Tibial nerve (tissue), 4 donors: ENCODE measurements around the gene ZFR. TPM values are rescaled to one million over a fixed set of nuclear protein-coding genes. Genes with fewer than 3 reads are reported as not detected.

Experiments
- small RNA-seq: library from RNA; depleted of rRNA; stranded (forward); fragments of <200 nt; gene quantifications from one replicate; pipeline ENCODE3, GENCODE V24; 2016
- total RNA-seq, 4 donors: library from RNA; depleted of rRNA; stranded (reverse); fragments of >200 nt; gene quantifications; one replicate each; pipeline ENCODE4 v1.1.0, GENCODE V29; 2016

Gene ZFR
- total RNA-seq, 4 donors from 2014 or later, result 63.9 to 83.5 (median 73.8) TPM

Small RNA genes within 50 kb of the gene (small RNA-seq; reads per million reads assigned to genes)
- gene MIR579 (not detected), gene RNU6-378P (not detected)

Other genes with a start within 250 kb of the ZFR start
- gene MTMR12, start 131.8 kb downstream of the ZFR start, total RNA-seq, result 10 to 100 TPM; 35.8 to 40.0 (median 38.1) TPM
- 100 to 1,000 TPM in 1 of 4 donors, 10 to 100 TPM in 3; 78.0 to 110 (median 88.6) TPM for gene SUB1, start 140.8 kb upstream of the ZFR start, total RNA-seq